DMS153 treated with DMSO at 0.1 percent for 48 hours (cell line): ENCODE results near the gene FSTL4.

Experiments
- DNase-seq: peaks from one replicate; lab custom pipeline; 2025; ENCODE audit not compliant: unreplicated experiment; lab: John Stamatoyannopoulos, UW

FSTL4 gene

GRCh38 chr5:133354323-133355185, 257.8 kb downstream of the FSTL4 start:
- DNase-seq: no peak

GRCh38 chr5:133353741-133354140, 258.6 kb downstream of the FSTL4 start:
- DNase-seq: no peak

GRCh38 chr5:133348406-133348805, 263.9 kb downstream of the FSTL4 start:
- DNase-seq: no peak

- no peak for DNase-seq
Measured at GRCh38 chr5:133347039-133347438, 265.3 kb downstream of the FSTL4 start.

GRCh38 chr5:133344266-133344665, 268.1 kb downstream of the FSTL4 start:
- DNase-seq: no peak

- DNase-seq: no peak
Measured at GRCh38 chr5:133343196-133343595, 269.1 kb downstream of the FSTL4 start.

- no peak for DNase-seq
Measured at GRCh38 chr5:133341915-133342710, 270.2 kb downstream of the FSTL4 start.

GRCh38 chr5:133341296-133341695, 271.0 kb downstream of the FSTL4 start:
- DNase-seq: no peak

- no peak for DNase-seq
Measured at GRCh38 chr5:133340822-133341221, 271.5 kb downstream of the FSTL4 start.

- no peak for DNase-seq
Measured at GRCh38 chr5:133340002-133340755, 272.2 kb downstream of the FSTL4 start.

GRCh38 chr5:133338504-133339355, 273.6 kb downstream of the FSTL4 start:
- no peak for DNase-seq

GRCh38 chr5:133337795-133338445, 274.4 kb downstream of the FSTL4 start:
- DNase-seq: no peak

- no peak for DNase-seq
Measured at GRCh38 chr5:133336969-133337410, 275.4 kb downstream of the FSTL4 start.

GRCh38 chr5:133336121-133336968, 276.0 kb downstream of the FSTL4 start:
- no peak for DNase-seq

- DNase-seq: no peak
Measured at GRCh38 chr5:133334796-133335639, 277.3 kb downstream of the FSTL4 start.

GRCh38 chr5:133333326-133334150, 278.8 kb downstream of the FSTL4 start:
- no peak for DNase-seq

- no peak for DNase-seq
Measured at GRCh38 chr5:133332439-133333024, 279.8 kb downstream of the FSTL4 start.
